ENCODE measurements around the gene TMOD1.

GRCh38 chr9:97462159-97462558, 39.3 kb upstream of the TMOD1 start:
- TF ChIP-seq CTCF (IDR thresholded peaks at IDR 0.05 in 4 of 5, conservative IDR thresholded peaks at IDR 0.05 in 1 of 5) (no peak), POLR2A (IDR thresholded peaks at IDR 0.05) (no peak)

All from gastrocnemius medialis (tissue), 4 donors.